Loucy (cell line): Measurements from ENCODE around the gene SOD1.

Experiments
- H2AFZ ChIP-seq: fragments of 200-600 bp; sonication (generic); 2 replicates; pipeline ENCODE4 v1.6.0; 2016; ENCODE audit warnings: antibody characterized with exemption, mild to moderate bottlenecking, low read length, moderate library complexity
- H3F3A ChIP-seq: fragments of 200-600 bp; 2 replicates; pipeline ENCODE4 v1.6.0; 2016; ENCODE audit warnings: antibody characterized with exemption, low read depth, mild to moderate bottlenecking
- H3K27me3 ChIP-seq: fragments of 200-600 bp; sonication (generic); 2 replicates; pipeline ENCODE4 v1.6.1; 2014; ENCODE audit warnings: low read length, mild to moderate bottlenecking; ENCODE audit not compliant: insufficient read depth, poor library complexity, severe bottlenecking
- H3K36me3 ChIP-seq: fragments of 200-600 bp; sonication (generic); 2 replicates; pipeline ENCODE4 v1.6.1; 2016; ENCODE audit warnings: low read length; ENCODE audit not compliant: insufficient read depth
- H3K4me1 ChIP-seq: fragments of 200-600 bp; sonication (generic); 2 replicates; pipeline ENCODE4 v1.5.1; 2014; ENCODE audit warnings: low read length, mild to moderate bottlenecking; ENCODE audit not compliant: insufficient read depth, poor library complexity, severe bottlenecking
- H3K4me2 ChIP-seq: fragments of 200-600 bp; sonication (generic); 2 replicates; pipeline ENCODE4 v1.6.0; 2014; ENCODE audit warnings: antibody characterized with exemption, low read length, low read depth, mild to moderate bottlenecking; ENCODE audit not compliant: poor library complexity, severe bottlenecking
- H3K4me3 ChIP-seq: fragments of 200-600 bp; sonication (generic); 2 replicates; pipeline ENCODE4 v1.5.1; 2014; ENCODE audit warnings: low read length, mild to moderate bottlenecking, mixed read lengths; ENCODE audit not compliant: poor library complexity, severe bottlenecking
- H3K79me2 ChIP-seq: fragments of 200-600 bp; sonication (generic); 2 replicates; pipeline ENCODE4 v1.6.1; 2014; ENCODE audit warnings: low read length; ENCODE audit not compliant: insufficient read depth
- H3K9ac ChIP-seq: fragments of 200-600 bp; sonication (generic); 2 replicates; pipeline ENCODE4 v1.6.0; 2014; ENCODE audit warnings: mild to moderate bottlenecking, low read depth, low read length, moderate library complexity; ENCODE audit not compliant: poor library complexity, severe bottlenecking
- H3K9me2 ChIP-seq: fragments of 200-600 bp; sonication (generic); replicated peaks from 2 replicates; pipeline ENCODE4 v1.6.1; 2016; ENCODE audit warnings: low read depth, low read length, mixed read lengths
- H3K9me3 ChIP-seq: fragments of 200-600 bp; sonication (generic); 2 replicates; pipeline ENCODE4 v1.6.1; 2014; ENCODE audit warnings: mild to moderate bottlenecking, antibody characterized with exemption, low read length, low read depth; ENCODE audit not compliant: insufficient read depth
- H4K20me1 ChIP-seq: fragments of 200-600 bp; sonication (generic); 2 replicates; pipeline ENCODE4 v1.6.0; 2014; ENCODE audit warnings: antibody characterized with exemption, low read length, mild to moderate bottlenecking; ENCODE audit not compliant: insufficient read depth, poor library complexity, severe bottlenecking
- EZH2phosphoT487 ChIP-seq: fragments of 200-600 bp; IDR thresholded peaks from 2 replicates; pipeline ENCODE4 v1.6.1; 2018; ENCODE audit warnings: antibody characterized with exemption, mild to moderate bottlenecking, moderate library complexity, borderline replicate concordance
- TF ChIP-seq, protein P1 (sequence below): fragments of 200-600 bp; sonication (generic); conservative IDR thresholded peaks from 2 replicates; pipeline ENCODE4 v1.5.1; 2014; ENCODE audit warnings: mild to moderate bottlenecking, antibody characterized with exemption, low read length

SOD1 gene

DNA sequence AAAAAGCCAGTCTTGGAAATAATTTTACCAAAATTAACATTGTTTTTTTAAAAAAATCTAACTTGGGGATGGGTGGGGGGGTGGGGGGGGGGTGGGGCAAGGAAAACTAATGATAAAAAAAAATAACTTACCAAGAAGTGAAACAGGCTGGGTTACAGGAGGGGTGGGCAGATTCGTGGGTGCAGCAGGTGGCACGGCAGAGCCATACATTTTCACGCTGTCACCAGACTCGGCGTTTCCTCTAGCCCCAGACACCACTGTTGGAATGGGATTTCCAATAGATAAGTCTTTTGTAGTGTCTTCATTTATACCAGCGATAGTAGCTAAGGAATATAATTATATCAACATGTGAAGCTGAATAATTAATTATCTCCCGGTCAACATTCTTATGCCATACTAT is 25.4 kb downstream of the SOD1 start:
- TF ChIP-seq, protein P1, sequence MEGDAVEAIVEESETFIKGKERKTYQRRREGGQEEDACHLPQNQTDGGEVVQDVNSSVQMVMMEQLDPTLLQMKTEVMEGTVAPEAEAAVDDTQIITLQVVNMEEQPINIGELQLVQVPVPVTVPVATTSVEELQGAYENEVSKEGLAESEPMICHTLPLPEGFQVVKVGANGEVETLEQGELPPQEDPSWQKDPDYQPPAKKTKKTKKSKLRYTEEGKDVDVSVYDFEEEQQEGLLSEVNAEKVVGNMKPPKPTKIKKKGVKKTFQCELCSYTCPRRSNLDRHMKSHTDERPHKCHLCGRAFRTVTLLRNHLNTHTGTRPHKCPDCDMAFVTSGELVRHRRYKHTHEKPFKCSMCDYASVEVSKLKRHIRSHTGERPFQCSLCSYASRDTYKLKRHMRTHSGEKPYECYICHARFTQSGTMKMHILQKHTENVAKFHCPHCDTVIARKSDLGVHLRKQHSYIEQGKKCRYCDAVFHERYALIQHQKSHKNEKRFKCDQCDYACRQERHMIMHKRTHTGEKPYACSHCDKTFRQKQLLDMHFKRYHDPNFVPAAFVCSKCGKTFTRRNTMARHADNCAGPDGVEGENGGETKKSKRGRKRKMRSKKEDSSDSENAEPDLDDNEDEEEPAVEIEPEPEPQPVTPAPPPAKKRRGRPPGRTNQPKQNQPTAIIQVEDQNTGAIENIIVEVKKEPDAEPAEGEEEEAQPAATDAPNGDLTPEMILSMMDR: no peak
- no peak for TF ChIP-seq EZH2phosphoT487
- Histone ChIP-seq H3K9ac (no peak overlapping the region), H3K4me3 (no peak overlapping the region), H3K4me1 (no peaks in the 10 kb centered on the region), H3K36me3 (peaks cover 83% of the 10 kb centered on the region), H3K27me3 (no peaks in the 10 kb centered on the region), H2AFZ (no peak overlapping the region), H3K9me3 (no peaks in the 10 kb centered on the region), H3K9me2 (no peaks in the 10 kb centered on the region), H3F3A (0 out of 2 replicates have a peak, but pooled peaks cover 4% of the 10 kb centered on the region), H4K20me1 (peaks cover 9% of the 10 kb centered on the region), H3K4me2 (no peak overlapping the region), H3K79me2 (no peaks in the 10 kb centered on the region)

DNA sequence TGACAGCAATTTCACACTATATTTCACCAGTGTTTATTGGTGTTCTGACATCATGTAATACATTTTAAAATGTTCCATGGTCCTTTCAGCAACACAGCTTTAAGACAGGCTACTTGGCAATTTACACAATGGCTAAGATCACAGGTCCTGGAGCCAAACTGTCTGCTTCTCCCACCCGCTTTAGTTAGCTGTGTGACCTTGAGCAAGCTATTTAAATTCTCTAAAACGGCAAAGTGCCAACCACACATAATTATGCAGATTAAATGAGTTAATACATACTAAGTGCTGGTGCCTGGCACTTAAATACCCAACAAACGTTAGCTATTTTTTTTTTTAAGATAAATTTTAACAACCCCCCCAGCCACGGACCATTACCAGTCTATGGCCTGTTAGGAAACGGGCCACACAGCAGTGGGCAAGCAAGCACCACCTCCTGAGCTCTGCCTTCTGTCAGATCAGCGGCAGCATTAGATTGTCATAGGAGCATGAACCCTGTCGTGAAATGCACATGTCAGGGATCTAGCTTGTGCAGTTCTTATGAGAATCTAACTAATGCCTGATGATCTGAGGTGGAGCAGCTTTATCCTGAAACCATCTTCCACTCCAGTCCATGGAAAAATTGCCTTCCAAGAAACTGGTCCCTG is 26.9 kb downstream of the SOD1 start:
- Histone ChIP-seq H3K9ac (no peak overlapping the region), H3K79me2 (no peaks in the 10 kb centered on the region), H3K36me3 (peaks cover 85% of the 10 kb centered on the region), H3F3A (0 out of 2 replicates have a peak, but pooled peaks cover 4% of the 10 kb centered on the region), H3K4me2 (no peak overlapping the region), H3K9me3 (no peaks in the 10 kb centered on the region), H3K4me1 (no peaks in the 10 kb centered on the region), H2AFZ (no peak overlapping the region), H3K27me3 (no peaks in the 10 kb centered on the region), H4K20me1 (peaks cover 9% of the 10 kb centered on the region), H3K4me3 (no peak overlapping the region), H3K9me2 (no peaks in the 10 kb centered on the region)
- TF ChIP-seq EZH2phosphoT487: no peak
- TF ChIP-seq, protein P1: no peak

DNA sequence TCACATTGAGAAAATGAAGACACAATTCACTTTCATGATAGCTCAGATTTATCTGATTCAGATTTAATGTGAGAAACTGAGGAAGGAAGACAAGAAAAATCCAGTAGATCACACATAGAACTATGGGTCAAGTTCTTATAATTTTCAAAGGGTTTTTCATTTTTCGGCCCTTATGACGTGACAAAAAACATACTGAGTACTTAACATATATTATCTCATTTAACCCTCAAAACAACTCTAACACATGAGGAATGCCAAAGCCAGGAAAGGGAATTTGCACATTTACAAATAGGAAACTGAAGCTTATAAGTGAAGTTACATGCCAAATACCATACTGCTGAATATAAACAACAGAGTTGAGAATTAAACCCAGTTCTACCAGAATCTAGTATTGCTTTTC is 27.6 kb downstream of the SOD1 start:
- no peaks in the 10 kb centered on the region for H3K4me1 ChIP-seq
- no peak overlapping the region for H3K4me2 ChIP-seq
- no peaks in the 10 kb centered on the region for H3K27me3 ChIP-seq
- H4K20me1 ChIP-seq: peaks cover 9% of the 10 kb centered on the region
- TF ChIP-seq, protein P1: no peak
- TF ChIP-seq EZH2phosphoT487: no peak
- H3F3A ChIP-seq: 0 out of 2 replicates have a peak, but pooled peaks cover 4% of the 10 kb centered on the region
- no peaks in the 10 kb centered on the region for H3K9me3 ChIP-seq
- no peak overlapping the region for H2AFZ ChIP-seq
- H3K9me2 ChIP-seq: no peaks in the 10 kb centered on the region
- no peak overlapping the region for H3K9ac ChIP-seq
- no peaks in the 10 kb centered on the region for H3K79me2 ChIP-seq
- H3K36me3 ChIP-seq: peaks cover 92% of the 10 kb centered on the region
- no peak overlapping the region for H3K4me3 ChIP-seq
